PC-3 (cell line): Measurements from ENCODE around the gene RNASET2. TPM values are rescaled to one million over a fixed set of nuclear protein-coding genes. Genes with fewer than 3 reads are reported as not detected.

Experiments
- ATAC-seq: fragments of 200-7000 bp; cut with Tn5 transposase; 2 replicates; pipeline ENCODE4 v1.9.1; 2020; ENCODE audit warnings: mild to moderate bottlenecking, moderate library complexity
- BruUV-seq: library from RNA; stranded (reverse); fragments of 400-500 nt; replicated peaks from 2 replicates; lab custom pipeline; 2021; lab: Mats Ljungman, UMichigan
- CTCF ChIA-PET: fragments of 300-600 bp; sonication (Branson Sonifier 250); formaldehyde crosslinking; loops from one replicate; lab custom pipeline; 2022; ENCODE audit warnings: antibody characterized with exemption; lab: Charles Lee
- POLR2A ChIA-PET: fragments of 300-600 bp; sonication (Branson Sonifier 250); formaldehyde crosslinking; loops from one replicate; lab custom pipeline; 2022; ENCODE audit warnings: antibody characterized with exemption; ENCODE audit not compliant: unreplicated experiment; lab: Charles Lee
- DNase-seq: peaks from one replicate; pipeline ENCODE4 v3.0.0-alpha.2; 2015
- H2AFZ ChIP-seq: fragments of 300-600 bp; sonication (generic); 2 replicates; pipeline ENCODE4 v1.6.0; 2016; ENCODE audit warnings: antibody characterized with exemption, low read length
- H3F3A ChIP-seq: fragments of 300-600 bp; sonication (generic); one replicate; pipeline ENCODE4 v1.6.0; 2017; ENCODE audit warnings: antibody characterized with exemption, low read length, control low read depth, mild to moderate bottlenecking; ENCODE audit not compliant: unreplicated experiment
- H3K27ac ChIP-seq: fragments of 300-600 bp; sonication (generic); 2 replicates; pipeline ENCODE4 v1.5.1; 2016; ENCODE audit warnings: mild to moderate bottlenecking, low read length
- H3K27me3 ChIP-seq: fragments of 300-600 bp; sonication (generic); 2 replicates; pipeline ENCODE4 v1.6.1; 2016; ENCODE audit warnings: low read length, mixed read lengths
- H3K36me3 ChIP-seq: fragments of 300-600 bp; sonication (generic); 2 replicates; pipeline ENCODE4 v1.6.1; 2016; ENCODE audit warnings: low read depth, mixed run types, low read length, mixed read lengths
- H3K4me1 ChIP-seq: fragments of 300-600 bp; sonication (generic); 2 replicates; pipeline ENCODE4 v1.5.1; 2016; ENCODE audit warnings: low read length; ENCODE audit not compliant: insufficient read depth
- H3K4me2 ChIP-seq: fragments of 300-600 bp; sonication (generic); 2 replicates; pipeline ENCODE4 v1.6.0; 2016; ENCODE audit warnings: low read length
- H3K4me3 ChIP-seq: fragments of 300-600 bp; sonication (generic); 2 replicates; pipeline ENCODE4 v1.5.1; 2016; ENCODE audit warnings: mild to moderate bottlenecking, low read length, mixed read lengths
- H3K79me2 ChIP-seq: fragments of 300-600 bp; sonication (generic); 2 replicates; pipeline ENCODE4 v1.6.1; 2017; ENCODE audit warnings: low read length, mixed read lengths
- H3K9ac ChIP-seq: fragments of 300-600 bp; sonication (generic); 2 replicates; pipeline ENCODE4 v1.6.0; 2016; ENCODE audit warnings: mild to moderate bottlenecking, low read length
- H3K9me2 ChIP-seq: fragments of 300-600 bp; sonication (generic); replicated peaks from 2 replicates; pipeline ENCODE4 v1.6.1; 2016; ENCODE audit warnings: mixed run types, low read length, mixed read lengths
- H3K9me3 ChIP-seq: fragments of 300-600 bp; sonication (generic); 2 replicates; pipeline ENCODE4 v1.6.1; 2016; ENCODE audit warnings: low read length, mixed read lengths
- H4K20me1 ChIP-seq: fragments of 300-600 bp; sonication (generic); 2 replicates; pipeline ENCODE4 v1.6.1; 2016; ENCODE audit warnings: low read length, mixed read lengths
- CTCF ChIP-seq: fragments of 300-600 bp; sonication (generic); conservative IDR thresholded peaks from 2 replicates; pipeline ENCODE4 v1.5.1; 2017; ENCODE audit warnings: antibody characterized with exemption, low read depth, mild to moderate bottlenecking, low read length
- EZH2 ChIP-seq: fragments of 300-600 bp; sonication (generic); IDR thresholded peaks from one replicate; pipeline ENCODE4 v1.6.1; 2017; ENCODE audit warnings: antibody characterized with exemption, mild to moderate bottlenecking, low read length; ENCODE audit not compliant: unreplicated experiment
- EZH2phosphoT487 ChIP-seq: fragments of 300-600 bp; sonication (generic); IDR thresholded peaks from 2 replicates; pipeline ENCODE4 v1.6.1; 2018; ENCODE audit warnings: mild to moderate bottlenecking, antibody characterized with exemption, low read length, borderline replicate concordance
- intact Hi-C: fragments of 100-400 bp; cut with micrococcal nuclease; formaldehyde crosslinking; loops from 2 replicates; pipeline ENCODE4 v1.9.0; 2023
- total RNA-seq: library from RNA; depleted of rRNA; stranded (reverse); fragments of >200 nt; gene quantifications from 2 replicates; pipeline ENCODE4 v1.2.3, GENCODE V29; 2014

The RNASET2 gene
- total RNA-seq, 1 experiment from 2014 or later = 51.8 TPM

- H3K9me2 ChIP-seq = no peaks in the 10 kb centered on the region
- no peaks in the 10 kb centered on the region for H3K4me1 ChIP-seq
- BruUV-seq = no TSS peak
- no peaks in the 10 kb centered on the region for H3K36me3 ChIP-seq
- ATAC-seq (no peak), DNase-seq (no peak)
- no peak overlapping the region for H3K27ac ChIP-seq
- no peaks in the 10 kb centered on the region for H3K27me3 ChIP-seq
- no peak for TF ChIP-seq EZH2
- no peak for TF ChIP-seq EZH2phosphoT487
- TF ChIP-seq CTCF = no peak
- H4K20me1 ChIP-seq = no peaks in the 10 kb centered on the region
- ChIA-PET POLR2A (no interaction called here), CTCF (no interaction called here)
- H2AFZ ChIP-seq = no peak overlapping the region
- H3K4me3 ChIP-seq = no peak overlapping the region
- no peaks in the 10 kb centered on the region for H3F3A ChIP-seq
- H3K9me3 ChIP-seq = no peaks in the 10 kb centered on the region
- no peak overlapping the region for H3K4me2 ChIP-seq
- intact Hi-C loops = no loop called here
- H3K79me2 ChIP-seq = no peaks in the 10 kb centered on the region
- no peak overlapping the region for H3K9ac ChIP-seq
These were observed 9.9 kb upstream of the RNASET2 start for GRCh38 chr6:166966268-166966667.

- ATAC-seq (no peak), DNase-seq (no peak)
- peaks cover 7% of the 10 kb centered on the region for H3K4me1 ChIP-seq
- intact Hi-C loops = no loop called here
- no peak overlapping the region for H3K27ac ChIP-seq
- H3K4me3 ChIP-seq = no peak overlapping the region
- no peak overlapping the region for H3K9ac ChIP-seq
- no peaks in the 10 kb centered on the region for H3F3A ChIP-seq
- no peaks in the 10 kb centered on the region for H3K9me2 ChIP-seq
- no peaks in the 10 kb centered on the region for H4K20me1 ChIP-seq
- no peak for TF ChIP-seq EZH2phosphoT487
- TF ChIP-seq EZH2 = no peak
- no peak for TF ChIP-seq CTCF
- H2AFZ ChIP-seq = no peak overlapping the region
- ChIA-PET POLR2A (no interaction called here), CTCF (no interaction called here)
- 0 out of 2 replicates have a peak, but pooled peaks cover 3% of the 10 kb centered on the region for H3K79me2 ChIP-seq
- H3K9me3 ChIP-seq = no peaks in the 10 kb centered on the region
- BruUV-seq = no TSS peak
- no peaks in the 10 kb centered on the region for H3K36me3 ChIP-seq
- H3K4me2 ChIP-seq = no peak overlapping the region
- H3K27me3 ChIP-seq = no peaks in the 10 kb centered on the region
These were observed 4.2 kb upstream of the RNASET2 start for GRCh38 chr6:166960609-166960978.

- H3K36me3 ChIP-seq = no peaks in the 10 kb centered on the region
- no peak overlapping the region for H3K27ac ChIP-seq
- peaks cover 7% of the 10 kb centered on the region for H3K4me1 ChIP-seq
- ATAC-seq (no peak), DNase-seq (no peak)
- intact Hi-C loops = loop anchor here (10.0 kb wide), 1 partner anchor 335 kb away; the partner anchor contains the start of gene RPS6KA2
- ChIA-PET CTCF (no interaction called here), POLR2A (no interaction called here)
- no peak for TF ChIP-seq EZH2
- TF ChIP-seq EZH2phosphoT487 = no peak
- no peak for TF ChIP-seq CTCF
- 0 out of 2 replicates have a peak, but pooled peaks cover 6% of the 10 kb centered on the region for H3K79me2 ChIP-seq
- H3K4me2 ChIP-seq = no peak overlapping the region
- H3F3A ChIP-seq = no peaks in the 10 kb centered on the region
- H3K9me2 ChIP-seq = no peaks in the 10 kb centered on the region
- H3K4me3 ChIP-seq = no peak overlapping the region
- no peak overlapping the region for H3K9ac ChIP-seq
- H2AFZ ChIP-seq = no peak overlapping the region
- no TSS peak for BruUV-seq
- no peaks in the 10 kb centered on the region for H3K27me3 ChIP-seq
- no peaks in the 10 kb centered on the region for H4K20me1 ChIP-seq
- no peaks in the 10 kb centered on the region for H3K9me3 ChIP-seq
These were observed 3.7 kb upstream of the RNASET2 start for GRCh38 chr6:166959911-166960608.
